HepG2 (cell line): ENCODE measurements around the gene NRDC.

Experiments
- FOXM1 ChIP-seq: sonication (generic); formaldehyde crosslinking; IDR thresholded peaks from 2 replicates; pipeline ENCODE4 v1.5.0; 2020; ENCODE audit warnings: missing genetic modification reagents
- NPAS2 ChIP-seq: sonication (generic); formaldehyde crosslinking; IDR thresholded peaks from 2 replicates; pipeline ENCODE4 v1.8.0; 2022; ENCODE audit warnings: mild to moderate bottlenecking, missing genetic modification reagents, borderline replicate concordance
- POLR2AphosphoS2 ChIP-seq: IDR thresholded peaks from 2 replicates; pipeline ENCODE4 v1.6.1; 2011; ENCODE audit warnings: low read depth, low read length, improper control_type of control experiment
- RAD21 ChIP-seq: fragments of 450-650 bp; formaldehyde crosslinking; IDR thresholded peaks from 2 replicates; pipeline ENCODE4 v1.5.0; 2020; ENCODE audit warnings: mild to moderate bottlenecking
- ZFP1 ChIP-seq: IDR thresholded peaks from 2 replicates; pipeline ENCODE4 v1.6.1; 2016
- ZNF3 ChIP-seq: IDR thresholded peaks from 2 replicates; pipeline ENCODE4 v1.7.0; 2017; ENCODE audit warnings: inconsistent platforms
- ZNF646 ChIP-seq: sonication (generic); formaldehyde crosslinking; IDR thresholded peaks from 2 replicates; pipeline ENCODE4 v1.9.0; 2021; ENCODE audit warnings: mild to moderate bottlenecking, missing genetic modification reagents

GRCh38 chr1:51861669-51862068, 16.9 kb downstream of the NRDC start:
- TF ChIP-seq POLR2AphosphoS2 (no peak), NPAS2 (no peak), ZNF646 (CRISPR knock-in tag) (no peak), RAD21 (CRISPR knock-in tag) (no peak), ZFP1 (CRISPR knock-in tag) (no peak), ZNF3 (no peak), FOXM1 (CRISPR knock-in tag) (no peak)
